ENCODE data around the gene PIK3R3. TPM values are rescaled to one million over a fixed set of nuclear protein-coding genes. Genes with fewer than 3 reads are reported as not detected.
A peak's percentile ranks its signal among the peaks of the same experiment; 100 is the strongest.

The PIK3R3 gene
- total and polyA plus RNA-seq, 12 donors: 15.4 to 54.5 (median 34.0) TPM

- H3K4me3 ChIP-seq: no peak overlapping the region
- peaks cover 0 to 10% (median 0%) of the 10 kb centered on the region in 9 donors for H3K36me3 ChIP-seq
- TF ChIP-seq CTCF (IDR thresholded peaks at IDR 0.05): no peak
- intact Hi-C loops (cut with DNase I): loop anchor here in 2 of 10 donors (10.0 kb wide), 2 partner anchors 46 to 64 kb away; partner anchors contain the start of genes P3R3URF (in 1 of the 2) and TSPAN1 (in 1 of the 2)
- DNase-seq (no peak), ATAC-seq (no peak)
- no peaks in the 10 kb centered on the region for H3K9me3 ChIP-seq
- no peaks in the 10 kb centered on the region for H3K27me3 ChIP-seq
- 87 to 88% methylated on average over 1 of the region's 1 CpG for WGBS, 2 donors
- H3K4me1 ChIP-seq: peaks cover 0 to 66% (median 33%) of the 10 kb centered on the region in 9 donors
- H3K27ac ChIP-seq: no peak overlapping the region
Observed at GRCh38 chr1:46110521-46110920, 21.9 kb downstream of the PIK3R3 start.

- Histone ChIP-seq H3K9me3 (peaks cover 0 to 10% (median 0%) of the 10 kb centered on the region in 11 donors), H3K27me3 (no peaks in the 10 kb centered on the region), H3K4me3 (no peak overlapping the region), H3K36me3 (peaks cover 0 to 26% (median 0%) of the 10 kb centered on the region in 9 donors), H3K27ac (no peak overlapping the region), H3K4me1 (no peaks in the 10 kb centered on the region)
- no peak for TF ChIP-seq CTCF (IDR thresholded peaks at IDR 0.05)
- DNase-seq: no peak
- intact Hi-C loops (cut with DNase I): no loop called here
- 93 to 95% methylated on average over 6 of the region's 6 CpGs for WGBS, 2 donors
- ATAC-seq: peak in 1 of 8 donors; percentile 34
Observed at GRCh38 chr1:46102769-46103476, 29.5 kb downstream of the PIK3R3 start.

GRCh38 chr1:46099215-46099614, 33.2 kb downstream of the PIK3R3 start:
- intact Hi-C loops (cut with DNase I): no loop called here
- H3K4me1 ChIP-seq: peaks cover 0 to 8% (median 0%) of the 10 kb centered on the region in 9 donors
- no peaks in the 10 kb centered on the region for H3K27me3 ChIP-seq
- ATAC-seq (no peak), DNase-seq (no peak)
- H3K36me3 ChIP-seq: peaks cover 0 to 15% (median 0%) of the 10 kb centered on the region in 9 donors
- no peak overlapping the region for H3K27ac ChIP-seq
- no peak for TF ChIP-seq CTCF (IDR thresholded peaks at IDR 0.05)
- peaks cover 0 to 10% (median 0%) of the 10 kb centered on the region in 11 donors for H3K9me3 ChIP-seq
- 98 to 100% methylated on average over 1 of the region's 1 CpG for WGBS, 2 donors
- no peak overlapping the region for H3K4me3 ChIP-seq

GRCh38 chr1:46098027-46098712, 34.3 kb downstream of the PIK3R3 start:
- DNase-seq: no peak
- Histone ChIP-seq H3K4me1 (peaks cover 0 to 12% (median 2%) of the 10 kb centered on the region in 9 donors), H3K9me3 (peaks cover 0 to 10% (median 0%) of the 10 kb centered on the region in 11 donors), H3K27me3 (no peaks in the 10 kb centered on the region), H3K4me3 (no peak overlapping the region), H3K27ac (no peak overlapping the region), H3K36me3 (peaks cover 0 to 15% (median 0%) of the 10 kb centered on the region in 9 donors)
- no peak for ATAC-seq
- WGBS, 2 donors: 95 to 96% methylated on average over 3 of the region's 3 CpGs
- intact Hi-C loops (cut with DNase I): no loop called here
- TF ChIP-seq CTCF (IDR thresholded peaks at IDR 0.05): no peak

All from heart right ventricle (tissue), 16 donors.